Liver (tissue), 9 donors: ENCODE data around the gene INPP5A. TPM values are rescaled to one million over a fixed set of nuclear protein-coding genes. Genes with fewer than 3 reads are reported as not detected.

Source experiments
- DNase-seq: peaks from one replicate; pipeline ENCODE4 v3.0.0-alpha.2; 2017; ENCODE audit warnings: low spot score
- H3K27ac ChIP-seq, 2 donors: one replicate each; pipeline ENCODE4 v1.7.0; 2013; ENCODE audit warnings: inconsistent platforms in 2 of 2, low read length in 2 of 2, control low read depth in 1 of 2, low read depth in 1 of 2, mild to moderate bottlenecking in 1 of 2
- H3K27me3 ChIP-seq, 4 donors: one replicate each; pipeline versions ENCODE4 v1.6.1 to v1.7.0; 2013; ENCODE audit warnings: low read length in 3 of 4, inconsistent platforms in 1 of 4, mild to moderate bottlenecking in 1 of 4, moderate library complexity in 1 of 4; ENCODE audit not compliant: control insufficient read depth in 4 of 4, insufficient read depth in 4 of 4
- H3K36me3 ChIP-seq, 4 donors: one replicate each; pipeline versions ENCODE4 v1.6.1 to v1.7.0; 2013; ENCODE audit warnings: low read length in 3 of 4, mild to moderate bottlenecking in 3 of 4, low read depth in 1 of 4, moderate library complexity in 1 of 4; ENCODE audit not compliant: control insufficient read depth in 4 of 4, insufficient read depth in 3 of 4
- H3K4me1 ChIP-seq, 4 donors: one replicate each; pipeline versions ENCODE4 v1.6.1 to v1.7.0; 2013; ENCODE audit warnings: low read length in 3 of 4, mild to moderate bottlenecking in 3 of 4, moderate library complexity in 1 of 4; ENCODE audit not compliant: control insufficient read depth in 4 of 4, insufficient read depth in 4 of 4
- H3K4me3 ChIP-seq, 3 donors: one replicate each; pipeline versions ENCODE4 v1.6.1 to v1.7.0; 2013; ENCODE audit warnings: low read length in 3 of 3, control low read depth in 1 of 3, low read depth in 1 of 3, mild to moderate bottlenecking in 1 of 3
- H3K9ac ChIP-seq, 2 donors: one replicate each; pipeline ENCODE4 v1.7.0; 2013; ENCODE audit warnings: low read length in 2 of 2, mild to moderate bottlenecking in 2 of 2, moderate library complexity in 2 of 2, control low read depth in 1 of 2, low read depth in 1 of 2
- H3K9me3 ChIP-seq, 4 donors: one replicate each; pipeline versions ENCODE4 v1.6.1 to v1.7.0; 2013; ENCODE audit warnings: low read length in 3 of 4; ENCODE audit not compliant: control insufficient read depth in 4 of 4
- EGR1 ChIP-seq, 2 donors: IDR thresholded peaks; 2 replicates each; pipeline ENCODE4 v1.6.1; 2016 to 2018; ENCODE audit warnings: antibody characterized with exemption in 2 of 2, low read depth in 2 of 2
- FOXA1 ChIP-seq: IDR thresholded peaks from 2 replicates; pipeline ENCODE4 v1.6.1; 2016; ENCODE audit warnings: antibody characterized with exemption
- FOXA2 ChIP-seq: IDR thresholded peaks from 2 replicates; pipeline ENCODE4 v1.6.1; 2016; ENCODE audit warnings: antibody characterized with exemption
- GABPA ChIP-seq, 2 donors: IDR thresholded peaks in 1 of 2; conservative IDR thresholded peaks in 1 of 2; 2 replicates each; pipeline ENCODE4 v1.6.1; 2016; ENCODE audit warnings: antibody characterized with exemption in 2 of 2, mild to moderate bottlenecking in 1 of 2, moderate library complexity in 1 of 2
- HNF4A ChIP-seq, 2 donors: conservative IDR thresholded peaks; 2 replicates each; pipeline ENCODE4 v1.6.1; 2016; ENCODE audit warnings: antibody characterized with exemption in 2 of 2, mild to moderate bottlenecking in 2 of 2
- HNF4G ChIP-seq: IDR thresholded peaks from 2 replicates; pipeline ENCODE4 v1.6.1; 2016; ENCODE audit warnings: antibody characterized with exemption
- JUND ChIP-seq, 2 donors: IDR thresholded peaks; 2 replicates each; pipeline ENCODE4 v1.6.1; 2016; ENCODE audit warnings: antibody characterized with exemption in 2 of 2
- NR2F2 ChIP-seq: IDR thresholded peaks from 2 replicates; pipeline ENCODE4 v1.6.1; 2016; ENCODE audit warnings: antibody characterized with exemption
- RAD21 ChIP-seq, 2 donors: IDR thresholded peaks; 2 replicates each; pipeline ENCODE4 v1.6.1; 2016; ENCODE audit warnings: antibody characterized with exemption in 2 of 2, mild to moderate bottlenecking in 2 of 2
- RXRA ChIP-seq, 2 donors: IDR thresholded peaks; 2 replicates each; pipeline ENCODE4 v1.6.1; 2017 to 2018; ENCODE audit warnings: antibody characterized with exemption in 2 of 2, mild to moderate bottlenecking in 1 of 2
- SP1 ChIP-seq: IDR thresholded peaks from 2 replicates; pipeline ENCODE4 v1.6.1; 2018; ENCODE audit warnings: antibody characterized with exemption, mild to moderate bottlenecking
- TAF1 ChIP-seq: conservative IDR thresholded peaks from 2 replicates; pipeline ENCODE4 v1.6.1; 2016; ENCODE audit warnings: antibody characterized with exemption, mild to moderate bottlenecking
- YY1 ChIP-seq: IDR thresholded peaks from 2 replicates; pipeline ENCODE4 v1.6.1; 2016; ENCODE audit warnings: antibody characterized with exemption, mild to moderate bottlenecking
- WGBS: extraction: QIAGEN DNeasy Blood & Tissue Kit; methylation state at CpG from one replicate; pipeline ENCODE4 v1.1.7; 2013; 5-methylcytosine and 5-hydroxymethylcytosine counted together
- polyA plus RNA-seq, 2 donors: library from polyadenylated mRNA; stranded (reverse) in 1 of 2; unstranded in 1 of 2; fragments of 200-250 nt in 1 of 2; fragments of >200 nt in 1 of 2; fragmentation: Nextera tagmentation in 1 of 2; extraction: Ambion mirVana in 1 of 2; gene quantifications; one replicate each; pipeline versions ENCODE4 v1.2.1 to v1.2.3, GENCODE V29; 2013 to 2015
- total RNA-seq, 2 donors: library from RNA; depleted of rRNA; stranded (reverse); fragments of >200 nt; gene quantifications; one replicate each; pipeline ENCODE4 v1.2.3, GENCODE V29; 2014
- TF ChIP-seq, protein P1 (sequence below): IDR thresholded peaks from 2 replicates; pipeline ENCODE4 v1.6.1; 2016; ENCODE audit warnings: antibody characterized with exemption
- TF ChIP-seq, protein P2 (sequence below): IDR thresholded peaks from 2 replicates; pipeline ENCODE4 v1.6.1; 2016; ENCODE audit warnings: antibody characterized with exemption
- TF ChIP-seq, protein P3 (sequence below): IDR thresholded peaks from 2 replicates; pipeline ENCODE4 v1.6.1; 2016; ENCODE audit warnings: antibody characterized with exemption, mild to moderate bottlenecking
- TF ChIP-seq, protein P4 (sequence below): IDR thresholded peaks from 2 replicates; pipeline ENCODE4 v1.6.1; 2016; ENCODE audit warnings: antibody characterized with exemption
- TF ChIP-seq, protein P5 (sequence below): fragments of 150-350 bp; IDR thresholded peaks from 2 replicates; pipeline ENCODE4 v1.5.1; 2017; ENCODE audit warnings: improper control_type of control experiment, low read depth, low read length; ENCODE audit not compliant: missing input control
- donor health status: healthy.
- donor health status: healthy.
- donor health status: healthy.
- donor health status: healthy.
- donor health status: healthy.

The INPP5A gene
- total and polyA plus RNA-seq, 4 donors = 4.3 to 26.5 (median 10.9) TPM

DNA sequence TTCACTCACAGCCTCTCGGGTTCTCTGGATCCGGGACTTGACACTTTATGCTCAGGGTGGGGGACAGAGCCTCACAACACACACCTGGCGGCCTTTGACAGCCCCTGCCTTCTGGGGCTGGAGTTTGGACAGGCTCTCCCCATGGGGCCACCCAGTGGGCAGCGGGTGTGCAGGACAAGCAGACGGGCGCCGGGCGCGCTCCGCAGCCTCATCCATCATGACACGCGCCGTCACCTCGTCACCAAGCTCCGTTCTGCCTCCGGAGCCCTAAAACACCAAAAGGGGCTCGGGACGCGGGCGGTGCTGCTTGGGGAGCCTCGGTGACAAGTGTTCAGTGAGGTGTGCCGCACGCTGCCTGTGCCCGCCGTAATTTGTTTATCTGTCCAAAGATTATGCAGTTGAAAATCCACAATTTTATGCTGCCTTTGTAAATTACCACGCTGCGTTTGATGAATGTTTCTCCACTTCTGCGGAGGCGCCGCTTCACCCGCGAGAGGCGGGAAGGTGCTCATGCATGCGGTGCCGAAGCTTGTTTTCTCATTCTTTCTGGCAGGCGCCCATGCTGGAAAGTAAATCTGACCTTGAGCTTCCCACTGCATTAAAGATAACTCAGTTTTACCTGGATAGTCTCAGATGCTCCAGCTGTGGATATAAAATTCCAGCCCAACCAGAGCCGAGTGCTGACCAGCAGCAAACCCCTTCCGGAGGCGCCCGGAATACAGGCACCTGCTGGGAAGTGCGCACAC is 242.1 kb downstream of the INPP5A start (continued):
- TF ChIP-seq, protein P1, sequence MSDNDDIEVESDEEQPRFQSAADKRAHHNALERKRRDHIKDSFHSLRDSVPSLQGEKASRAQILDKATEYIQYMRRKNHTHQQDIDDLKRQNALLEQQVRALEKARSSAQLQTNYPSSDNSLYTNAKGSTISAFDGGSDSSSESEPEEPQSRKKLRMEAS = no peak
- TF ChIP-seq YY1 = no peak

DNA sequence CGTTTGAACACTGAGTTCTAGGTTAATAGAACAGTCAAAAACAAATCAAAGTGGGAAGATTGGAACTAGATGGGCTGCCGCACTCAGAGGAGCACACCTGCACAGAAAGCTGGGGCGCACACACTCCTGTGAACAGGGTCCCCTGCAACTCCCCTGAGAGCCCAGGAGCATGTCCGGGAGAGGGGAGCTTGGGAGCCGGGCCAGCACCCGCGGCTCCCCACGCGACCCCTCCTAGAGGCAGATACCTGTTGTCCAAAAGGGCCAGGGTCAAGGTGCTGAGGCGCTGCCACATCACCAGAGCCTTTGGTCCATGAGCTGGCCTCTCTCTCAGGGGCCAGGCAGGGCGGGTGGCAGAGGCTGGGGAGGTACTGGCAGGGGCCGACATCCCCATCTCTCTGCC is 242.8 kb downstream of the INPP5A start:
- peaks cover 0 to 7% (median 3%) of the 10 kb centered on the region in 4 donors for H3K9me3 ChIP-seq
- no peak overlapping the region for H3K9ac ChIP-seq
- H3K4me3 ChIP-seq = no peak overlapping the region
- H3K36me3 ChIP-seq = peaks cover 6 to 24% (median 14%) of the 10 kb centered on the region in 4 donors
- WGBS = 93% methylated on average over 12 of the region's 12 CpGs
- peaks cover 0 to 16% (median 1%) of the 10 kb centered on the region in 4 donors for H3K27me3 ChIP-seq
- peaks cover 0 to 1% (median 0%) of the 10 kb centered on the region in 4 donors for H3K4me1 ChIP-seq
- H3K27ac ChIP-seq = no peak overlapping the region
- no peak for DNase-seq
- TF ChIP-seq JUND (IDR thresholded peaks at IDR 0.05) = no peak
- TF ChIP-seq HNF4G = no peak
- TF ChIP-seq, protein P1 = no peak
- no peak for TF ChIP-seq FOXA2
- no peak for TF ChIP-seq TAF1
- no peak for TF ChIP-seq RXRA (IDR thresholded peaks at IDR 0.05)
- no peak for TF ChIP-seq FOXA1
- TF ChIP-seq NR2F2 = no peak
- TF ChIP-seq, protein P2, sequence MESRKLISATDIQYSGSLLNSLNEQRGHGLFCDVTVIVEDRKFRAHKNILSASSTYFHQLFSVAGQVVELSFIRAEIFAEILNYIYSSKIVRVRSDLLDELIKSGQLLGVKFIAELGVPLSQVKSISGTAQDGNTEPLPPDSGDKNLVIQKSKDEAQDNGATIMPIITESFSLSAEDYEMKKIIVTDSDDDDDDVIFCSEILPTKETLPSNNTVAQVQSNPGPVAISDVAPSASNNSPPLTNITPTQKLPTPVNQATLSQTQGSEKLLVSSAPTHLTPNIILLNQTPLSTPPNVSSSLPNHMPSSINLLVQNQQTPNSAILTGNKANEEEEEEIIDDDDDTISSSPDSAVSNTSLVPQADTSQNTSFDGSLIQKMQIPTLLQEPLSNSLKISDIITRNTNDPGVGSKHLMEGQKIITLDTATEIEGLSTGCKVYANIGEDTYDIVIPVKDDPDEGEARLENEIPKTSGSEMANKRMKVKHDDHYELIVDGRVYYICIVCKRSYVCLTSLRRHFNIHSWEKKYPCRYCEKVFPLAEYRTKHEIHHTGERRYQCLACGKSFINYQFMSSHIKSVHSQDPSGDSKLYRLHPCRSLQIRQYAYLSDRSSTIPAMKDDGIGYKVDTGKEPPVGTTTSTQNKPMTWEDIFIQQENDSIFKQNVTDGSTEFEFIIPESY = no peak
- no peak for TF ChIP-seq GABPA (IDR thresholded peaks at IDR 0.05 in 1 of 2, conservative IDR thresholded peaks at IDR 0.05 in 1 of 2)
- TF ChIP-seq YY1 = no peak
- TF ChIP-seq, protein P3, sequence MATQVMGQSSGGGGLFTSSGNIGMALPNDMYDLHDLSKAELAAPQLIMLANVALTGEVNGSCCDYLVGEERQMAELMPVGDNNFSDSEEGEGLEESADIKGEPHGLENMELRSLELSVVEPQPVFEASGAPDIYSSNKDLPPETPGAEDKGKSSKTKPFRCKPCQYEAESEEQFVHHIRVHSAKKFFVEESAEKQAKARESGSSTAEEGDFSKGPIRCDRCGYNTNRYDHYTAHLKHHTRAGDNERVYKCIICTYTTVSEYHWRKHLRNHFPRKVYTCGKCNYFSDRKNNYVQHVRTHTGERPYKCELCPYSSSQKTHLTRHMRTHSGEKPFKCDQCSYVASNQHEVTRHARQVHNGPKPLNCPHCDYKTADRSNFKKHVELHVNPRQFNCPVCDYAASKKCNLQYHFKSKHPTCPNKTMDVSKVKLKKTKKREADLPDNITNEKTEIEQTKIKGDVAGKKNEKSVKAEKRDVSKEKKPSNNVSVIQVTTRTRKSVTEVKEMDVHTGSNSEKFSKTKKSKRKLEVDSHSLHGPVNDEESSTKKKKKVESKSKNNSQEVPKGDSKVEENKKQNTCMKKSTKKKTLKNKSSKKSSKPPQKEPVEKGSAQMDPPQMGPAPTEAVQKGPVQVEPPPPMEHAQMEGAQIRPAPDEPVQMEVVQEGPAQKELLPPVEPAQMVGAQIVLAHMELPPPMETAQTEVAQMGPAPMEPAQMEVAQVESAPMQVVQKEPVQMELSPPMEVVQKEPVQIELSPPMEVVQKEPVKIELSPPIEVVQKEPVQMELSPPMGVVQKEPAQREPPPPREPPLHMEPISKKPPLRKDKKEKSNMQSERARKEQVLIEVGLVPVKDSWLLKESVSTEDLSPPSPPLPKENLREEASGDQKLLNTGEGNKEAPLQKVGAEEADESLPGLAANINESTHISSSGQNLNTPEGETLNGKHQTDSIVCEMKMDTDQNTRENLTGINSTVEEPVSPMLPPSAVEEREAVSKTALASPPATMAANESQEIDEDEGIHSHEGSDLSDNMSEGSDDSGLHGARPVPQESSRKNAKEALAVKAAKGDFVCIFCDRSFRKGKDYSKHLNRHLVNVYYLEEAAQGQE = no peak
- no peak for TF ChIP-seq SP1
- no peak for TF ChIP-seq EGR1 (IDR thresholded peaks at IDR 0.05; ENCODE audit: low read depth in 2 of 2)
- TF ChIP-seq, protein P4, sequence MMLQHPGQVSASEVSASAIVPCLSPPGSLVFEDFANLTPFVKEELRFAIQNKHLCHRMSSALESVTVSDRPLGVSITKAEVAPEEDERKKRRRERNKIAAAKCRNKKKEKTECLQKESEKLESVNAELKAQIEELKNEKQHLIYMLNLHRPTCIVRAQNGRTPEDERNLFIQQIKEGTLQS = no peak
- TF ChIP-seq RAD21 (IDR thresholded peaks at IDR 0.05) = no peak
- TF ChIP-seq, protein P5, sequence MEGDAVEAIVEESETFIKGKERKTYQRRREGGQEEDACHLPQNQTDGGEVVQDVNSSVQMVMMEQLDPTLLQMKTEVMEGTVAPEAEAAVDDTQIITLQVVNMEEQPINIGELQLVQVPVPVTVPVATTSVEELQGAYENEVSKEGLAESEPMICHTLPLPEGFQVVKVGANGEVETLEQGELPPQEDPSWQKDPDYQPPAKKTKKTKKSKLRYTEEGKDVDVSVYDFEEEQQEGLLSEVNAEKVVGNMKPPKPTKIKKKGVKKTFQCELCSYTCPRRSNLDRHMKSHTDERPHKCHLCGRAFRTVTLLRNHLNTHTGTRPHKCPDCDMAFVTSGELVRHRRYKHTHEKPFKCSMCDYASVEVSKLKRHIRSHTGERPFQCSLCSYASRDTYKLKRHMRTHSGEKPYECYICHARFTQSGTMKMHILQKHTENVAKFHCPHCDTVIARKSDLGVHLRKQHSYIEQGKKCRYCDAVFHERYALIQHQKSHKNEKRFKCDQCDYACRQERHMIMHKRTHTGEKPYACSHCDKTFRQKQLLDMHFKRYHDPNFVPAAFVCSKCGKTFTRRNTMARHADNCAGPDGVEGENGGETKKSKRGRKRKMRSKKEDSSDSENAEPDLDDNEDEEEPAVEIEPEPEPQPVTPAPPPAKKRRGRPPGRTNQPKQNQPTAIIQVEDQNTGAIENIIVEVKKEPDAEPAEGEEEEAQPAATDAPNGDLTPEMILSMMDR = no peak
- no peak for TF ChIP-seq HNF4A (conservative IDR thresholded peaks at IDR 0.05)
